Ammon's horn (tissue), 1 donor: ENCODE results near the gene TLR1.
"Not testable (repeated sequence)": the region's sequence is repeated elsewhere in the genome, so short reads cannot be mapped to it uniquely, and the experiment has no call there.

Experiments used
- DNase-seq: peaks from one replicate; pipeline ENCODE4 v3.0.0-alpha.2; 2016; ENCODE audit warnings: low spot score

The TLR1 gene, protein sequence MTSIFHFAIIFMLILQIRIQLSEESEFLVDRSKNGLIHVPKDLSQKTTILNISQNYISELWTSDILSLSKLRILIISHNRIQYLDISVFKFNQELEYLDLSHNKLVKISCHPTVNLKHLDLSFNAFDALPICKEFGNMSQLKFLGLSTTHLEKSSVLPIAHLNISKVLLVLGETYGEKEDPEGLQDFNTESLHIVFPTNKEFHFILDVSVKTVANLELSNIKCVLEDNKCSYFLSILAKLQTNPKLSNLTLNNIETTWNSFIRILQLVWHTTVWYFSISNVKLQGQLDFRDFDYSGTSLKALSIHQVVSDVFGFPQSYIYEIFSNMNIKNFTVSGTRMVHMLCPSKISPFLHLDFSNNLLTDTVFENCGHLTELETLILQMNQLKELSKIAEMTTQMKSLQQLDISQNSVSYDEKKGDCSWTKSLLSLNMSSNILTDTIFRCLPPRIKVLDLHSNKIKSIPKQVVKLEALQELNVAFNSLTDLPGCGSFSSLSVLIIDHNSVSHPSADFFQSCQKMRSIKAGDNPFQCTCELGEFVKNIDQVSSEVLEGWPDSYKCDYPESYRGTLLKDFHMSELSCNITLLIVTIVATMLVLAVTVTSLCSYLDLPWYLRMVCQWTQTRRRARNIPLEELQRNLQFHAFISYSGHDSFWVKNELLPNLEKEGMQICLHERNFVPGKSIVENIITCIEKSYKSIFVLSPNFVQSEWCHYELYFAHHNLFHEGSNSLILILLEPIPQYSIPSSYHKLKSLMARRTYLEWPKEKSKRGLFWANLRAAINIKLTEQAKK

GRCh38 chr4:38804654-38805295, at the start of gene TLR1:
TSS of gene TLR1 (minus strand) at chr4:38804791. CDS start at chr4:38798831, 5,960 bp downstream.
- peak; percentile 62 for DNase-seq

- no peak for DNase-seq
These were observed 41.4 kb upstream of the TLR1 start for GRCh38 chr4:38846015-38846414.

DNA sequence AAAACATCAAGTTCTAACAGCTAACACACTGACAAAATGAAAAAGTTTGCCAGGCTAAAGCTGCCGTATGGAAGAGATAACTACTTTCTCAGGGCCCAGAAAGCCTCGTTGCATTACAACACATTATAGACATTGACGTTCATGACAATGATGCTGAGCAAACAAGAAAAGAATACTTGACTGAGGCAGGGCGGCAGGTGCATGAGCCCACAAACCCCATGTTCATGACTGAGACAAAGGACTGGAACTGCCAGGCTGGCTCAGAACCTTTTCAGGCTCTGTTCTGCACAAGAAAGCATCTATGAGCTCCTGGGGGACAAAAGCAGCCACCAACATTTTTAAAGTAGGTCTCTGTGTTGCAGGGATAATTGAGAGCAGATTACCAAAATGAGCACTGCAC, 38.4 kb upstream of the TLR1 start:
- no peak for DNase-seq

DNA sequence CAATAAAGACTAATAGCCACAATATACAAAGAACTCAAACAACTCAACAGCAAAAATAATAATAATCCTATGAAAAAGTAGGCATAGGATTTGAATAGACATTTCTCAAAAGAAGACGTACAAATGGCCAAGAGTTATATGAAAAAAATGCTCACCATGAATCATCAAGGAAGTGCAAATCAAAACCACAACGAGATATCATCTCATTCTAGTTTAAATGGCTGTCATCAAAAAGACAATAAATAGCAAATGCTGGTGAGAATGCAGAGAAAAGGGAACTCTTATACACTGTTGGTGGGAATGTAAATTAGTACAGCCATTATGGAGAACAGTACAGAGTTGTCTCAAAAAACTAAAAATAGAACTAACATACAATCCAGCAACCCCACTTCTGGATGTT, 33.3 kb upstream of the TLR1 start:
- no peak for DNase-seq

DNA sequence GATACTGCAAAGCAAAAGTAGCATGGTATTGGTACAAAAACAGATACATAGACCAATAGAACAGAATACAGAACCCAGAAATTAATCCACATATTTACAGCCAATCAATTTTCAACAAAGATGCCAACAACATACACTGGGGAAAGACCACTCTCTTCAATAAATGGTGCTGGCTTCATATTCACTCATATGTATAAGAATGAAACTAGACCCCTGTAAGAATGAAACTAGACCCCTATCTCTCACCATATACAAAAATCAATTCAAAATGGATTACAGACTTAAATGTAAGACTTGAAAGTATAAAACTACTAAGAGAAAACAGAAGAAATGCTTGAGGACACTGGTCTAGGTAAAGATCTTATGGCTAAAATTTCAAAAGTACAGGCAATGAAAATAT, 32.7 kb upstream of the TLR1 start:
- DNase-seq: no peak

GRCh38 chr4:38834570-38834969, 30.0 kb upstream of the TLR1 start:
- no peak for DNase-seq

DNA sequence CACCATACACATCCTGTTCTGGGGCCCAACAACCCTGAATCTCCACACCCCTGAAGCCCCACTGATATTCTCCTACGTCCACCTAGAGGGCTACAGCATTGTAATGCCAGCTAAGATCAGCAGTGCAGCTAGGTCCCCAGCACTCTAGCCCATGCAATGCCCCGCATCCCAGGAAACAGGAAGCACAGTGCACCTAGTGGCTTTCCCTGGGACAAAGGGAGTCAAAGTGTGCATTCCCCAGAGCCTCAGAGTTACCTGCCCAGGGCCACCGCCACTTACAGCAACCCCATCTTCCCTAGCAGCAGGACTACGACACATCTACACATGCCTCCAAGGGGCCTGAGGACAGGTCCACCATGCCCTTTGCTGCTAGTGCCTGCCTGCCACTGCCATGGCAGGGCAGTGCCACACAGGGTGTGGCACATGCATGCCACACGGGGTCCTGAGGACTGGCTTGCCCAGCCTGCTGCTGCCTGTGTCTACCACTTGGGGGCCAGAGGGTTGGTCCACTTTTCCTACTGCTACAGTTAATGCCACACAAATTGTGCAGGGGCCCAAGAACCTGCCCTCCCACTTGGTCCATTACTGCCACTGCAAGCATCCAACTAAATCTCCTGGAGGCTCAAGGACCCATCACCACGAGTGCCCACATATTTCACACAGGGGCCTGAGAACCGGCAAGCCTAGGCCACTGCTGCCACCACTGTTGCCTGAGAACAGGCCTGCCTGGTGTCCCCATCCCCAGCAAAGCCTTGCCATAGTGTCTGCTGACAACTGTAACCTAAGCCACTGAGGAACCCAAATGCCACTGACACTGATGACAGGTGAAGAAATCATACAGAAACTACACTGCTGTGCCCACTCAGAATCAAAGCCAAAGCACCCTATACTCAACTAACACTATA, 28.3 kb upstream of the TLR1 start:
- DNase-seq: no peak

GRCh38 chr4:38832206-38832605, 27.6 kb upstream of the TLR1 start:
- no peak for DNase-seq

- no peak for DNase-seq
These were observed 27.1 kb upstream of the TLR1 start for GRCh38 chr4:38831653-38832052.

GRCh38 chr4:38829237-38829636, 24.6 kb upstream of the TLR1 start:
- no peak for DNase-seq

GRCh38 chr4:38823766-38824165, 19.2 kb upstream of the TLR1 start:
- no peak for DNase-seq

GRCh38 chr4:38822748-38823303, 18.2 kb upstream of the TLR1 start:
- DNase-seq: no peak

DNA sequence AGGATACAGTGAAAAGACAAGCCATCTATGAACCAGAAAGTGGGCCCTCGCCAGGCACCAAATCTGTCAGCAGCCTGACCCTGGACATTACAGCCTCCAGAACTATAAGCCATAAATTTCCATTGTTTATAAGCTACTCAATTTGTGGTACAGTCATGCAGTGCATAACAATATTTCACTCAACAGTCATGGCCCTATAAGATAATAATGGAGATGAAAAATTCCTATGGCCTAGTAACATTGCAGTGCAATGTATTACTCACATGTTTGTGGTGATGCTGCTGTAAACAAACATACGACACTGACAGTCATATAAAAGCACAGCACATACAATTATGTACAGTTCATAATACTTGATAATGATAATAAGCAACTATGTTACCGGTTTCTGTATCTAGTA, 17.1 kb upstream of the TLR1 start:
- no peak for DNase-seq

DNA sequence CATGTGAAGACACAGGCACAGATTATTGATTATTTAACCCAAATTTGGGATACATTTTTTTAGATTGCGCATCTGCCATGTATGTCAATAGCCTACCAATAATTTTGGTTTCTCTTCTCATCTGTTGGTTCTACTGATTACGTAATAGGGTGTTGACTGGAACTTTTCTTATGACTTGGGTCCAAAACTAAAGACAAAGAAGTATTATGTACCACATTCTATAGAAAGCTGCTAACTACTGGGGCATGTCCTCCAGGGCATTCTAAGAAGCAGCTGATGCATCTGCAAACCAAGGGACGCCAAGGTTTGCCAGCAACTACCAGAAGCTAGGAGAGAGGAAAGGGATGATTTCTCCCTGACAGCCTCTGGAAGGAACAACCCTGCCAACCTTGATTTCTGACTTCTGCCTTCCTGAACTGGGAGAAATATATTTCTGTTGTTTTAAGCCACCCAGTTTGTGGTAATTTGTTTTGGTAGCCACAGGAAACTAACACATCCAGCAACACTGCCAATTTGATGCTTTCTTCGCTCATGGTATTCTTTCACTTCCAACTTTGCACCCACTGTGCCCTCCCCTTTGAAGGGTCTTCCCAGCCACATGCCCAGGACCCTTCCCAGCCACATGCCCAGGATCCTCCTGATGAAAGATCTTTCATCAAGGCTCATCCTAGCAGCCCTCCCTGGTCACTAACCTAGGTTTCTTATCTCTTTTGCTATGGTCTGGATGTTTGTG, 15.9 kb upstream of the TLR1 start:
- no peak for DNase-seq

DNA sequence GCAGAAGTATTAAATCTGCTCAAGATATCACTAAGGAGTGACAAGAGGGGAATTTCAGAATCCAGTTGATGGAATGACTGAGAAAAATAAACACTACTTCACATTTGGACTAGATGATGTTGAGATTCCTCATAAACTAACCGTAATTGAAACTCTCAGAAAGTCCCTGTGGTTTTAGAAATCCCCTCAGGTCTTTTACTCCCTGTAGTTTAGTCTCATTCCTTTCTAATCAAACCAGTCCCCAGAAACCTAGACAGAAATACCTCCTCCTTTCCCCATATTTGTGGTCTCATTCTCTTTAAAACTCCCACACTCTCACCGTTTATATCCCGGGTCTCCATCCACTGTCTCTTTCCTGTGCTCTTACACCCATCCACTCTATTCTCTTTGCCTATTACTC, 15.0 kb upstream of the TLR1 start:
- no peak for DNase-seq

DNA sequence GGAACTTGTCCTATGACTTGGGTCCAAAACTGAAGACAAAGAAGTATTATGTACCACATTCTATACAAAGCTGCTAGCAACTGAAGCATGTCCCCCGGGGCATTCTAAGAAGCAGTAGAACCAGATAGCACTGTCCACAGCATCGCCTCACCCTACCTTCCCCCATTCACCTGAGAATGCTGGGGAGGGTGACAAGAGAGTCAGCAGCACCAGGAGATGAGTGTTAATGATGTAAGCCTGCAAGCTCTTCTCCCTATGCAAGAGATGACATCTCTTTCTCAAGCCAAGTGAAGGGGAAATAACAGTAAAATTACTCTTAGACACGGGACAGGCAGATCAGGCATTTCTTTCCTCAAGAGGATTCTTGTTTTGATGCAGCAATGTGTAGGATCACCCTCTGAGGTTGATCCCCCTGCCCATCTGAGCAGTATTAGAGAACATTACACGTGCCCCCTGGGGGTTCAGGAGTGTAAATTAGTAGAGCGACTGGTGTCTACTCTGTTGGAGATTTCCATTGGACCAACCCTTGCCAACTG, 13.9 kb upstream of the TLR1 start:
- no peak for DNase-seq

DNA sequence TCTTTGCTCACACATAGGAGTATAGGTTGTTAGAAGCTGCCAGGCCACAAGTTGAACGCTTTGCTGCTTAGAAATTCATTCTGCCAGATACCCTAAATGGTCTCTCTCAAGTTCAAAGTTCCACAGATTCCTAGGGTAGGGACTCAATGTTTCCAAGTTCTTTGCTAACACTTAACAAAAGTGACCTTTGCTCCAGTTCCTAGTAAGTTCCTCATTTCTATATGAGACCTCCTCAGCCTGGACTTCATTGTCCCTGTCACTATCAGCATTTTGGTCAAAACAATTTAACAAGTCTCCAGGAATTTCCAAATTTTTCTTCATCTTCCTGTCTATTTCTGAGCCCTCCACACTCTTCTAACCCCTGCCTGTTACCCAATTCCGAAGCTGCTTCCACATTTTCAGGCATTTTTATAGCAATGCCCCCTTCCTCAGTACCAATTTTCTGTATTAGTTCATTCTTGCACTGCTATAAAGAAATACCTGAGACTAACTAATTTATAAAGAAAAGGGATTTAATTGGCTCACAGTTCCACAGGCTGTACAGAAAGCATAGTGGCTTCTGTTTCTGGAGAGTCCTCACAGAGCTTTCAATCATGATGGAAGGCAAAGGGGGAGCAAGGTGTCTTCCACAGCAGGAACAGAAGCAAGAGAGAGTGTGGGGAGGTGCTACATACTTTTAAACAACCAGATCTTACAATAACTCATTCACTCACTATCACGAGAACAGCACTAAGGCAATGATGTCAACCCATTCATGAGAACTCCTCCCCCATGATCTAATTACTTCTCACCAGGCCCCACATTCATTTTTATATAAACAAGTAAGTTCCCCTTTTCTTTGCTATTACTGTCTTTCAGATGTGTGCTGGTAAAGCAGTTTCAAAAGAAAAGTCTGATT, 11.5 kb upstream of the TLR1 start:
- peak; percentile 42 for DNase-seq

DNA sequence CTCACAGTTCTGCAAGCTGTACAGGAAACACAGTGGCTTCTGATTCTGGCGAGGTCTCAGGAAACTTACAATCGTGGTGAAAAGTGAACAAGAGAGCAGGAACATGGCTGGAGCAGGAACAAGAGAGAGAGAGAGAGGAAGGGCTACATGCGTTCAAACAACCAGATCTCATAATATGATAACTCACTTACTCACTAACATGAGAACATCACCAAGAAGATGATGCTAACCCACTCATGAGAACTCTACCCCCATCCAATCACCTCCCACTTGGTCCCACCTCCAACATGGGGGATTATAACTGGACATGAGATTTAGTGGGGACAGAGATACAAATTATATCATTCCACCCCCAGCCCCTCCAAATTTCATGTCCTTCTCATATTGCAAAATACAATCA, 9.8 kb upstream of the TLR1 start:
- DNase-seq: no peak

DNA sequence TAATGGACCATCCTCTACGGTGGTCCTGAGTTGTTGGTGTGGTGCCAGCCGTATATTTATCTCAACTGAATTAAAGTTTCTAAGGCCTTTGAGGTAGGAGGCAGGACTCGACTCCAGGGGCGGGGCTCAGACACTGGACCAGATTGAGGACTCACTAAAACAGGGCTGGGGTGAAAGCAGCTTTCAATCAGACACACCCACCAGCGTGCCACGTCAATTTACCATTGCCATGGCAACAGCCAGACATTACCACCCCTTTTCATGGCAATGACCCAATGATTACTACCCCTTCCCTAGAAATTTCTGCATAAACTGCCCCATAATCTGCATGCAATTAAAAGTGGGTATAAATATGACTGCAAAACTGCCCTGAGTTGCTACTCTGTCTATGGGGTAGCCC, 6.7 kb upstream of the TLR1 start:
- no peak for DNase-seq

DNA sequence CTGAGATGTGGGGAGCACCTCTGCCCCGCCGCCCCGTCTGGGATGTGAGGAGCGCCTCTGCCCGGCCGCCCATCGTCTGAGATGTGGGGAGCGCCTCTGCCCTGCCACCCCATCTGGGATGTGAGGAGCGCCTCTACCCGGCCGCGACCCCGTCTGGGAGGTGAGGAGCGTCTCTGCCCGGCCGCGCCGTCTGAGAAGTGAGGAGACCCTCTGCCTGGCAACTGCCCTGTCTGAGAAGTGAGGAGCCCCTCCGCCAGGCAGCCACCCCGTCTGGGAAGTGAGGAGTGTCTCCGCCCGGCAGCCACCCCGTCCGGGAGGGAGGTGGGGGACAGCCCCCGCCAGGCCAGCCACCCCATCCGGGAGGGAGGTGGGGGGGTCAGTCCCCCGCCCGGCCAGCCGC, 2.9 kb upstream of the TLR1 start:
- not testable (repeated sequence) for DNase-seq
